ENCODE results near the gene YWHAE.
"Not testable (repeated sequence)": the region's sequence is repeated elsewhere in the genome, so short reads cannot be mapped to it uniquely, and the experiment has no call there.

Gene YWHAE

GRCh38 chr17:1399679-1400512 lies at the start of gene YWHAE:
TSS of gene YWHAE (minus strand) at chr17:1400222. CDS start at chr17:1400110, 112 bp downstream.
- DNase-seq (ENCODE audit: low read depth): peak; percentile 76

- DNase-seq (ENCODE audit: low read depth): no peak
Observed at GRCh38 chr17:1449412-1449967, 49.5 kb upstream of the YWHAE start.

GRCh38 chr17:1447052-1447451 lies 47.0 kb upstream of the YWHAE start:
- DNase-seq (ENCODE audit: low read depth): no peak

GRCh38 chr17:1446201-1446600 lies 46.2 kb upstream of the YWHAE start:
- no peak for DNase-seq (ENCODE audit: low read depth)

GRCh38 chr17:1445695-1446094 lies 45.7 kb upstream of the YWHAE start:
- not testable (repeated sequence) for DNase-seq (ENCODE audit: low read depth)

GRCh38 chr17:1442721-1443120 lies 42.7 kb upstream of the YWHAE start:
- not testable (repeated sequence) for DNase-seq (ENCODE audit: low read depth)

GRCh38 chr17:1442187-1442586 lies 42.2 kb upstream of the YWHAE start:
- no peak for DNase-seq (ENCODE audit: low read depth)

- no peak for DNase-seq (ENCODE audit: low read depth)
Observed at GRCh38 chr17:1440921-1441320, 40.9 kb upstream of the YWHAE start.

GRCh38 chr17:1438593-1439083 lies 38.6 kb upstream of the YWHAE start:
- DNase-seq (ENCODE audit: low read depth): no peak

- DNase-seq (ENCODE audit: low read depth): no peak
Observed at GRCh38 chr17:1435326-1435725, 35.3 kb upstream of the YWHAE start.

- DNase-seq (ENCODE audit: low read depth): no peak
Observed at GRCh38 chr17:1434150-1434549, 34.1 kb upstream of the YWHAE start.

GRCh38 chr17:1431631-1432104 lies 31.6 kb upstream of the YWHAE start:
- no peak for DNase-seq (ENCODE audit: low read depth)

- DNase-seq (ENCODE audit: low read depth): no peak
Observed at GRCh38 chr17:1423456-1424135, 23.6 kb upstream of the YWHAE start.

GRCh38 chr17:1422885-1423284 lies 22.9 kb upstream of the YWHAE start:
- peak; percentile 94 for DNase-seq (ENCODE audit: low read depth)

GRCh38 chr17:1421470-1421869 lies 21.4 kb upstream of the YWHAE start:
- no peak for DNase-seq (ENCODE audit: low read depth)

GRCh38 chr17:1420981-1421380 lies 21.0 kb upstream of the YWHAE start:
- no peak for DNase-seq (ENCODE audit: low read depth)

- DNase-seq (ENCODE audit: low read depth): no peak
Observed at GRCh38 chr17:1420163-1420562, 20.1 kb upstream of the YWHAE start.

GRCh38 chr17:1418476-1418875 lies 18.5 kb upstream of the YWHAE start:
- DNase-seq (ENCODE audit: low read depth): not testable (repeated sequence)

GRCh38 chr17:1416414-1416813 lies 16.4 kb upstream of the YWHAE start:
- no peak for DNase-seq (ENCODE audit: low read depth)

- DNase-seq (ENCODE audit: low read depth): no peak
Observed at GRCh38 chr17:1414634-1415033, 14.6 kb upstream of the YWHAE start.

- no peak for DNase-seq (ENCODE audit: low read depth)
Observed at GRCh38 chr17:1414001-1414574, 14.1 kb upstream of the YWHAE start.

GRCh38 chr17:1413281-1413791 lies 13.3 kb upstream of the YWHAE start:
- DNase-seq (ENCODE audit: low read depth): no peak
